ENCODE data around the gene HOXB9. TPM values are rescaled to one million over a fixed set of nuclear protein-coding genes. Genes with fewer than 3 reads are reported as not detected.

The HOXB9 gene
- total and polyA plus RNA-seq, 10 of the 15 experiments (the other 5 are each of a cell fraction or from before 2014, with no cell fraction given), result 0.01 to 0.49 (median 0.09) TPM; not detected in 5

- TF ChIP-seq ZBTB11 (CRISPR knock-in tag; IDR thresholded peaks at IDR 0.05) (no peak), GABPA (IDR thresholded peaks at IDR 0.05; ENCODE audit: low read depth) (no peak), MTA3 (IDR thresholded peaks at IDR 0.05; ENCODE audit: borderline replicate concordance, low read length) (no peak), PML (IDR thresholded peaks at IDR 0.05; ENCODE audit: low read length) (no peak), ZNF24 (IDR thresholded peaks at IDR 0.05) (no peak), CHD4 (IDR thresholded peaks at IDR 0.05) (no peak), SREBF2 (IDR thresholded peaks at IDR 0.05; ENCODE audit: low read length) (no peak), MXI1 (IDR thresholded peaks at IDR 0.05; ENCODE audit: low read depth, low read length) (no peak)
- TF ChIP-seq, protein P1, sequence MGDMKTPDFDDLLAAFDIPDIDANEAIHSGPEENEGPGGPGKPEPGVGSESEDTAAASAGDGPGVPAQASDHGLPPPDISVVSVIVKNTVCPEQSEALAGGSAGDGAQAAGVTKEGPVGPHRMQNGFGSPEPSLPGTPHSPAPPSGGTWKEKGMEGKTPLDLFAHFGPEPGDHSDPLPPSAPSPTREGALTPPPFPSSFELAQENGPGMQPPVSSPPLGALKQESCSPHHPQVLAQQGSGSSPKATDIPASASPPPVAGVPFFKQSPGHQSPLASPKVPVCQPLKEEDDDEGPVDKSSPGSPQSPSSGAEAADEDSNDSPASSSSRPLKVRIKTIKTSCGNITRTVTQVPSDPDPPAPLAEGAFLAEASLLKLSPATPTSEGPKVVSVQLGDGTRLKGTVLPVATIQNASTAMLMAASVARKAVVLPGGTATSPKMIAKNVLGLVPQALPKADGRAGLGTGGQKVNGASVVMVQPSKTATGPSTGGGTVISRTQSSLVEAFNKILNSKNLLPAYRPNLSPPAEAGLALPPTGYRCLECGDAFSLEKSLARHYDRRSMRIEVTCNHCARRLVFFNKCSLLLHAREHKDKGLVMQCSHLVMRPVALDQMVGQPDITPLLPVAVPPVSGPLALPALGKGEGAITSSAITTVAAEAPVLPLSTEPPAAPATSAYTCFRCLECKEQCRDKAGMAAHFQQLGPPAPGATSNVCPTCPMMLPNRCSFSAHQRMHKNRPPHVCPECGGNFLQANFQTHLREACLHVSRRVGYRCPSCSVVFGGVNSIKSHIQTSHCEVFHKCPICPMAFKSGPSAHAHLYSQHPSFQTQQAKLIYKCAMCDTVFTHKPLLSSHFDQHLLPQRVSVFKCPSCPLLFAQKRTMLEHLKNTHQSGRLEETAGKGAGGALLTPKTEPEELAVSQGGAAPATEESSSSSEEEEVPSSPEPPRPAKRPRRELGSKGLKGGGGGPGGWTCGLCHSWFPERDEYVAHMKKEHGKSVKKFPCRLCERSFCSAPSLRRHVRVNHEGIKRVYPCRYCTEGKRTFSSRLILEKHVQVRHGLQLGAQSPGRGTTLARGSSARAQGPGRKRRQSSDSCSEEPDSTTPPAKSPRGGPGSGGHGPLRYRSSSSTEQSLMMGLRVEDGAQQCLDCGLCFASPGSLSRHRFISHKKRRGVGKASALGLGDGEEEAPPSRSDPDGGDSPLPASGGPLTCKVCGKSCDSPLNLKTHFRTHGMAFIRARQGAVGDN (IDR thresholded peaks at IDR 0.05), result no peak
Observed at GRCh38 chr17:48609033-48609432, 17.1 kb downstream of the HOXB9 start (continued).
